ENCODE results near the gene TOLLIP. TPM values are rescaled to one million over a fixed set of nuclear protein-coding genes. Genes with fewer than 3 reads are reported as not detected.
"Not testable (repeated sequence)": the region's sequence is repeated elsewhere in the genome, so short reads cannot be mapped to it uniquely, and the experiment has no call there.

The TOLLIP gene
- total and polyA plus RNA-seq, 2 donors, result 10.9 to 25.4 TPM

GRCh38 chr11:1352696-1353382 is 43.4 kb upstream of the TOLLIP start:
- Histone ChIP-seq H3K4me1 (ENCODE audit: control insufficient read depth in 2 of 2, insufficient read depth in 2 of 2, low read length in 2 of 2) (no peaks in the 10 kb centered on the region), H3K9me3 (ENCODE audit: control insufficient read depth in 2 of 2, insufficient read depth in 1 of 2, low read length in 1 of 2) (peaks cover 0 to 1% of the 10 kb centered on the region in 2 donors), H3K27ac (ENCODE audit: low read depth in 1 of 2, low read length in 1 of 2) (no peak overlapping the region), H3K36me3 (ENCODE audit: control insufficient read depth in 2 of 2, insufficient read depth in 2 of 2, low read length in 1 of 2) (no peaks in the 10 kb centered on the region), H3K27me3 (ENCODE audit: control insufficient read depth in 2 of 2, insufficient read depth in 1 of 2, low read length in 1 of 2) (peaks cover 0 to 18% of the 10 kb centered on the region in 2 donors), H3K4me3 (ENCODE audit: low read length in 2 of 2) (no peak overlapping the region)
- 90% methylated on average over 8 of the region's 8 CpGs for whole genome bisulfite sequencing
- no peak for DNase-seq (ENCODE audit: low read depth in 6 of 9, low spot score in 9 of 9)

GRCh38 chr11:1351278-1351937 is 42.0 kb upstream of the TOLLIP start:
- Histone ChIP-seq H3K27me3 (ENCODE audit: control insufficient read depth in 2 of 2, insufficient read depth in 1 of 2, low read length in 1 of 2) (peaks cover 0 to 18% of the 10 kb centered on the region in 2 donors), H3K4me3 (ENCODE audit: low read length in 2 of 2) (no peak overlapping the region), H3K4me1 (ENCODE audit: control insufficient read depth in 2 of 2, insufficient read depth in 2 of 2, low read length in 2 of 2) (no peaks in the 10 kb centered on the region), H3K9me3 (ENCODE audit: control insufficient read depth in 2 of 2, insufficient read depth in 1 of 2, low read length in 1 of 2) (peaks cover 0 to 1% of the 10 kb centered on the region in 2 donors), H3K27ac (ENCODE audit: low read depth in 1 of 2, low read length in 1 of 2) (no peak overlapping the region), H3K36me3 (ENCODE audit: control insufficient read depth in 2 of 2, insufficient read depth in 2 of 2, low read length in 1 of 2) (no peaks in the 10 kb centered on the region)
- WGBS, result 88% methylated on average over 12 of the region's 12 CpGs
- DNase-seq (ENCODE audit: low read depth in 6 of 9, low spot score in 9 of 9), result no peak

GRCh38 chr11:1350086-1350725 is 40.8 kb upstream of the TOLLIP start:
- Histone ChIP-seq H3K4me1 (ENCODE audit: control insufficient read depth in 2 of 2, insufficient read depth in 2 of 2, low read length in 2 of 2) (no peaks in the 10 kb centered on the region), H3K27me3 (ENCODE audit: control insufficient read depth in 2 of 2, insufficient read depth in 1 of 2, low read length in 1 of 2) (peaks cover 0 to 18% of the 10 kb centered on the region in 2 donors), H3K4me3 (ENCODE audit: low read length in 2 of 2) (no peak overlapping the region), H3K27ac (ENCODE audit: low read depth in 1 of 2, low read length in 1 of 2) (no peak overlapping the region), H3K36me3 (ENCODE audit: control insufficient read depth in 2 of 2, insufficient read depth in 2 of 2, low read length in 1 of 2) (no peaks in the 10 kb centered on the region), H3K9me3 (ENCODE audit: control insufficient read depth in 2 of 2, insufficient read depth in 1 of 2, low read length in 1 of 2) (no peaks in the 10 kb centered on the region)
- no peak for DNase-seq (ENCODE audit: low read depth in 6 of 9, low spot score in 9 of 9)
- 85% methylated on average over 22 of the region's 22 CpGs for WGBS

GRCh38 chr11:1349327-1350041 is 40.1 kb upstream of the TOLLIP start:
- no peak overlapping the region for H3K27ac ChIP-seq (ENCODE audit: low read depth in 1 of 2, low read length in 1 of 2)
- no peaks in the 10 kb centered on the region for H3K36me3 ChIP-seq (ENCODE audit: control insufficient read depth in 2 of 2, insufficient read depth in 2 of 2, low read length in 1 of 2)
- peaks cover 0 to 18% of the 10 kb centered on the region in 2 donors for H3K27me3 ChIP-seq (ENCODE audit: control insufficient read depth in 2 of 2, insufficient read depth in 1 of 2, low read length in 1 of 2)
- no peaks in the 10 kb centered on the region for H3K9me3 ChIP-seq (ENCODE audit: control insufficient read depth in 2 of 2, insufficient read depth in 1 of 2, low read length in 1 of 2)
- no peak for DNase-seq (ENCODE audit: low read depth in 6 of 9, low spot score in 9 of 9)
- H3K4me1 ChIP-seq (ENCODE audit: control insufficient read depth in 2 of 2, insufficient read depth in 2 of 2, low read length in 2 of 2), result no peaks in the 10 kb centered on the region
- 87% methylated on average over 29 of the region's 29 CpGs for WGBS
- H3K4me3 ChIP-seq (ENCODE audit: low read length in 2 of 2), result no peak overlapping the region

- DNase-seq (ENCODE audit: low read depth in 6 of 9, low spot score in 9 of 9), result no peak
- H3K4me1 ChIP-seq (ENCODE audit: control insufficient read depth in 2 of 2, insufficient read depth in 2 of 2, low read length in 2 of 2), result no peaks in the 10 kb centered on the region
- H3K36me3 ChIP-seq (ENCODE audit: control insufficient read depth in 2 of 2, insufficient read depth in 2 of 2, low read length in 1 of 2), result no peaks in the 10 kb centered on the region
- no peak overlapping the region for H3K27ac ChIP-seq (ENCODE audit: low read depth in 1 of 2, low read length in 1 of 2)
- no peak overlapping the region for H3K4me3 ChIP-seq (ENCODE audit: low read length in 2 of 2)
- peaks cover 0 to 20% of the 10 kb centered on the region in 2 donors for H3K27me3 ChIP-seq (ENCODE audit: control insufficient read depth in 2 of 2, insufficient read depth in 1 of 2, low read length in 1 of 2)
- WGBS, result 66% methylated on average over 25 of the region's 25 CpGs
- H3K9me3 ChIP-seq (ENCODE audit: control insufficient read depth in 2 of 2, insufficient read depth in 1 of 2, low read length in 1 of 2), result no peaks in the 10 kb centered on the region
These were observed 39.4 kb upstream of the TOLLIP start for GRCh38 chr11:1348796-1349326.

- H3K27ac ChIP-seq (ENCODE audit: low read depth in 1 of 2, low read length in 1 of 2), result no peak overlapping the region
- peaks cover 0 to 22% of the 10 kb centered on the region in 2 donors for H3K27me3 ChIP-seq (ENCODE audit: control insufficient read depth in 2 of 2, insufficient read depth in 1 of 2, low read length in 1 of 2)
- WGBS, result 96% methylated on average over 14 of the region's 14 CpGs
- DNase-seq (ENCODE audit: low read depth in 6 of 9, low spot score in 9 of 9), result no peak
- no peak overlapping the region for H3K4me3 ChIP-seq (ENCODE audit: low read length in 2 of 2)
- no peaks in the 10 kb centered on the region for H3K9me3 ChIP-seq (ENCODE audit: control insufficient read depth in 2 of 2, insufficient read depth in 1 of 2, low read length in 1 of 2)
- H3K36me3 ChIP-seq (ENCODE audit: control insufficient read depth in 2 of 2, insufficient read depth in 2 of 2, low read length in 1 of 2), result no peaks in the 10 kb centered on the region
- H3K4me1 ChIP-seq (ENCODE audit: control insufficient read depth in 2 of 2, insufficient read depth in 2 of 2, low read length in 2 of 2), result no peaks in the 10 kb centered on the region
These were observed 38.8 kb upstream of the TOLLIP start for GRCh38 chr11:1348146-1348795.

GRCh38 chr11:1347411-1347999 is 38.1 kb upstream of the TOLLIP start:
- not testable (repeated sequence) for DNase-seq (ENCODE audit: low read depth in 6 of 9, low spot score in 9 of 9); H3K4me3 ChIP-seq (ENCODE audit: low read length in 2 of 2); H3K9me3 ChIP-seq (ENCODE audit: control insufficient read depth in 2 of 2, insufficient read depth in 1 of 2, low read length in 1 of 2); H3K27ac ChIP-seq (ENCODE audit: low read depth in 1 of 2, low read length in 1 of 2); H3K4me1 ChIP-seq (ENCODE audit: control insufficient read depth in 2 of 2, insufficient read depth in 2 of 2, low read length in 2 of 2); H3K36me3 ChIP-seq (ENCODE audit: control insufficient read depth in 2 of 2, insufficient read depth in 2 of 2, low read length in 1 of 2)
- 95% methylated on average over 18 of the region's 18 CpGs for WGBS
- peaks cover 0 to 22% of the 10 kb centered on the region in 2 donors for H3K27me3 ChIP-seq (ENCODE audit: control insufficient read depth in 2 of 2, insufficient read depth in 1 of 2, low read length in 1 of 2)

- Histone ChIP-seq H3K27ac (ENCODE audit: low read depth in 1 of 2, low read length in 1 of 2) (no peak overlapping the region), H3K4me1 (ENCODE audit: control insufficient read depth in 2 of 2, insufficient read depth in 2 of 2, low read length in 2 of 2) (no peaks in the 10 kb centered on the region), H3K4me3 (ENCODE audit: low read length in 2 of 2) (no peak overlapping the region), H3K9me3 (ENCODE audit: control insufficient read depth in 2 of 2, insufficient read depth in 1 of 2, low read length in 1 of 2) (no peaks in the 10 kb centered on the region), H3K36me3 (ENCODE audit: control insufficient read depth in 2 of 2, insufficient read depth in 2 of 2, low read length in 1 of 2) (no peaks in the 10 kb centered on the region), H3K27me3 (ENCODE audit: control insufficient read depth in 2 of 2, insufficient read depth in 1 of 2, low read length in 1 of 2) (peaks cover 0 to 22% of the 10 kb centered on the region in 2 donors)
- no peak for DNase-seq (ENCODE audit: low read depth in 6 of 9, low spot score in 9 of 9)
- 93% methylated on average over 28 of the region's 28 CpGs for WGBS
These were observed 37.4 kb upstream of the TOLLIP start for GRCh38 chr11:1346669-1347390.
